ENCODE results near the gene MYMX.
A peak's percentile ranks its signal among the peaks of the same experiment; 100 is the strongest.

Gene MYMX

GRCh38 chr6:44219053-44219814 is 2.5 kb downstream of the MYMX start:
- no peak for DNase-seq (ENCODE audit: low read depth in 2 of 3, low spot score in 2 of 3)

GRCh38 chr6:44219815-44220784 is 3.4 kb downstream of the MYMX start:
- no peak for DNase-seq (ENCODE audit: low read depth in 2 of 3, low spot score in 2 of 3)

GRCh38 chr6:44220913-44221290 is 4.2 kb downstream of the MYMX start:
- no peak for DNase-seq (ENCODE audit: low read depth in 2 of 3, low spot score in 2 of 3)

GRCh38 chr6:44221291-44221960 is 4.7 kb downstream of the MYMX start:
- DNase-seq (ENCODE audit: low read depth in 2 of 3, low spot score in 2 of 3) = no peak

- no peak for DNase-seq (ENCODE audit: low read depth in 2 of 3, low spot score in 2 of 3)
These were observed 5.2 kb downstream of the MYMX start for GRCh38 chr6:44221961-44222335.

GRCh38 chr6:44222486-44223318 is 6.0 kb downstream of the MYMX start:
- DNase-seq (ENCODE audit: low read depth in 2 of 3, low spot score in 2 of 3) = no peak

GRCh38 chr6:44223319-44224028 is 6.7 kb downstream of the MYMX start, which contains the start of gene SLC29A1:
TSS of gene SLC29A1 (plus strand) at chr6:44223595. CDS start at chr6:44227314, 3,719 bp downstream.
- peak; percentile 66 to 78 (median 70) for DNase-seq (ENCODE audit: low read depth in 2 of 3, low spot score in 2 of 3)

- DNase-seq (ENCODE audit: low read depth in 2 of 3, low spot score in 2 of 3) = no peak
These were observed 7.6 kb downstream of the MYMX start for GRCh38 chr6:44224029-44224964.

GRCh38 chr6:44224965-44225305 is 8.2 kb downstream of the MYMX start:
- no peak for DNase-seq (ENCODE audit: low read depth in 2 of 3, low spot score in 2 of 3)

GRCh38 chr6:44225579-44226325 is 9.0 kb downstream of the MYMX start:
- DNase-seq (ENCODE audit: low read depth in 2 of 3, low spot score in 2 of 3) = no peak

GRCh38 chr6:44226368-44227147 is 9.8 kb downstream of the MYMX start:
- DNase-seq (ENCODE audit: low read depth in 2 of 3, low spot score in 2 of 3) = no peak

GRCh38 chr6:44227148-44227793 is 10.5 kb downstream of the MYMX start:
- DNase-seq (ENCODE audit: low read depth in 2 of 3, low spot score in 2 of 3) = no peak

- no peak for DNase-seq (ENCODE audit: low read depth in 2 of 3, low spot score in 2 of 3)
These were observed 11.3 kb downstream of the MYMX start for GRCh38 chr6:44228031-44228430.

GRCh38 chr6:44228433-44228832 is 11.7 kb downstream of the MYMX start:
- DNase-seq (ENCODE audit: low read depth in 2 of 3, low spot score in 2 of 3) = no peak

GRCh38 chr6:44228836-44229235 is 12.1 kb downstream of the MYMX start:
- no peak for DNase-seq (ENCODE audit: low read depth in 2 of 3, low spot score in 2 of 3)

GRCh38 chr6:44229376-44230033 is 12.8 kb downstream of the MYMX start:
- DNase-seq (ENCODE audit: low read depth in 2 of 3, low spot score in 2 of 3) = no peak
